Testis (tissue), 3 donors: ENCODE measurements around the gene UBC. TPM values are rescaled to one million over a fixed set of nuclear protein-coding genes. Genes with fewer than 3 reads are reported as not detected.
"Not testable (repeated sequence)": the region's sequence is repeated elsewhere in the genome, so short reads cannot be mapped to it uniquely, and the experiment has no call there.

Source experiments
- DNase-seq: peaks from one replicate; pipeline ENCODE4 v3.0.0-alpha.2; 2019
- H3K27ac ChIP-seq, 2 donors: fragments of 200-600 bp; sonication (generic); one replicate each; pipeline ENCODE4 v1.5.1; 2019
- H3K27me3 ChIP-seq: fragments of 200-600 bp; sonication (generic); one replicate; pipeline ENCODE4 v1.5.1; 2019
- H3K36me3 ChIP-seq: fragments of 200-600 bp; sonication (generic); one replicate; pipeline ENCODE4 v1.5.1; 2017; ENCODE audit warnings: low read depth; ENCODE audit errors: missing control alignments
- H3K4me1 ChIP-seq: fragments of 200-600 bp; sonication (generic); one replicate; pipeline ENCODE4 v1.5.1; 2019
- H3K4me3 ChIP-seq, 2 donors: fragments of 200-600 bp; sonication (generic); one replicate each; pipeline ENCODE4 v1.5.1; 2017 to 2019
- H3K9me3 ChIP-seq: fragments of 200-600 bp; sonication (generic); one replicate; pipeline ENCODE4 v1.5.1; 2017
- POLR2A ChIP-seq: fragments of 450-650 bp; IDR thresholded peaks from one replicate; pipeline ENCODE4 v1.6.1; 2017; ENCODE audit warnings: antibody characterized with exemption, mild to moderate bottlenecking, moderate library complexity
- WGBS, 2 donors: methylation state at CpG; one replicate each; pipeline ENCODE4 v1.1.5; 2018; 5-methylcytosine and 5-hydroxymethylcytosine counted together
- intact Hi-C: fragments of 100-400 bp; cut with DNase I; formaldehyde crosslinking; loops from one replicate; pipeline ENCODE4 v1.15.1; 2023; ENCODE audit warnings: low total_unique reads
- polyA plus RNA-seq: library from polyadenylated mRNA; stranded (reverse); fragments of 350-450 nt; fragmentation: Illumina TruSeq; extraction: RNeasy Lipid Tissue Mini Kit (QIAGEN cat#74804); gene quantifications from one replicate; pipeline ENCODE4 v1.2.3, GENCODE V29; 2014; ENCODE audit warnings: low read depth, low replicate concordance; ENCODE audit not compliant: insufficient read depth
- total RNA-seq, 2 donors: library from RNA; depleted of rRNA; stranded (reverse); fragments of >200 nt; gene quantifications; one replicate each; pipeline ENCODE4 v1.2.3, GENCODE V29; 2016
- TF ChIP-seq, protein P1 (sequence below), 3 experiments: fragments of 450-650 bp in 2 of 3; fragments of 200-600 bp in 1 of 3; sonication (generic) in 1 of 3; IDR thresholded peaks; one replicate each; pipeline ENCODE4 v1.5.1; 2016 to 2019; ENCODE audit warnings: antibody characterized with exemption in 3 of 3, mild to moderate bottlenecking in 2 of 3, moderate library complexity in 1 of 3

UBC gene
- total and polyA plus RNA-seq, 3 donors from 2014 or later: 1,262 to 2,678 (median 1,458) TPM

GRCh38 chr12:124913474-124914391 lies 717 bp downstream of the UBC start:
- peaks cover 49% of the 10 kb centered on the region for H3K4me1 ChIP-seq
- intact Hi-C loops: no loop called here
- WGBS, 2 donors: 6 to 8% methylated on average over 19 to 46 of the region's 46 CpGs
- no peaks in the 10 kb centered on the region for H3K36me3 ChIP-seq
- peak; percentile 94 for DNase-seq
- peak overlapping the region; percentile 98 to 100 for H3K4me3 ChIP-seq
- peak overlapping the region; percentile 100 for H3K27ac ChIP-seq
- H3K9me3 ChIP-seq: no peaks in the 10 kb centered on the region
- no peak for TF ChIP-seq POLR2A
- TF ChIP-seq, protein P1, sequence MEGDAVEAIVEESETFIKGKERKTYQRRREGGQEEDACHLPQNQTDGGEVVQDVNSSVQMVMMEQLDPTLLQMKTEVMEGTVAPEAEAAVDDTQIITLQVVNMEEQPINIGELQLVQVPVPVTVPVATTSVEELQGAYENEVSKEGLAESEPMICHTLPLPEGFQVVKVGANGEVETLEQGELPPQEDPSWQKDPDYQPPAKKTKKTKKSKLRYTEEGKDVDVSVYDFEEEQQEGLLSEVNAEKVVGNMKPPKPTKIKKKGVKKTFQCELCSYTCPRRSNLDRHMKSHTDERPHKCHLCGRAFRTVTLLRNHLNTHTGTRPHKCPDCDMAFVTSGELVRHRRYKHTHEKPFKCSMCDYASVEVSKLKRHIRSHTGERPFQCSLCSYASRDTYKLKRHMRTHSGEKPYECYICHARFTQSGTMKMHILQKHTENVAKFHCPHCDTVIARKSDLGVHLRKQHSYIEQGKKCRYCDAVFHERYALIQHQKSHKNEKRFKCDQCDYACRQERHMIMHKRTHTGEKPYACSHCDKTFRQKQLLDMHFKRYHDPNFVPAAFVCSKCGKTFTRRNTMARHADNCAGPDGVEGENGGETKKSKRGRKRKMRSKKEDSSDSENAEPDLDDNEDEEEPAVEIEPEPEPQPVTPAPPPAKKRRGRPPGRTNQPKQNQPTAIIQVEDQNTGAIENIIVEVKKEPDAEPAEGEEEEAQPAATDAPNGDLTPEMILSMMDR (IDR thresholded peaks at IDR 0.05): peak; percentile 32 to 61 (median 61)
- H3K27me3 ChIP-seq: no peaks in the 10 kb centered on the region

- H3K36me3 ChIP-seq, H3K9me3 ChIP-seq, H3K27me3 ChIP-seq, intact Hi-C loops, DNase-seq: not testable (repeated sequence)
- H3K27ac ChIP-seq: peak overlapping the region in 1 of 2 donors; percentile 100
- peaks cover 38% of the 10 kb centered on the region for H3K4me1 ChIP-seq
- WGBS, 2 donors: 26 to 69% methylated on average over 5 to 21 of the region's 21 CpGs
- H3K4me3 ChIP-seq: peak overlapping the region in 1 of 2 donors; percentile 98
Observed at GRCh38 chr12:124912529-124913287, 1.7 kb downstream of the UBC start.

GRCh38 chr12:124911521-124911920 lies 2.9 kb downstream of the UBC start:
- H3K27ac ChIP-seq, H3K36me3 ChIP-seq, H3K4me3 ChIP-seq, H3K9me3 ChIP-seq, H3K27me3 ChIP-seq, intact Hi-C loops, DNase-seq: not testable (repeated sequence)
- 65 to 71% methylated on average over 6 of the region's 6 CpGs for WGBS, 2 donors
- peaks cover 34% of the 10 kb centered on the region for H3K4me1 ChIP-seq

DNA sequence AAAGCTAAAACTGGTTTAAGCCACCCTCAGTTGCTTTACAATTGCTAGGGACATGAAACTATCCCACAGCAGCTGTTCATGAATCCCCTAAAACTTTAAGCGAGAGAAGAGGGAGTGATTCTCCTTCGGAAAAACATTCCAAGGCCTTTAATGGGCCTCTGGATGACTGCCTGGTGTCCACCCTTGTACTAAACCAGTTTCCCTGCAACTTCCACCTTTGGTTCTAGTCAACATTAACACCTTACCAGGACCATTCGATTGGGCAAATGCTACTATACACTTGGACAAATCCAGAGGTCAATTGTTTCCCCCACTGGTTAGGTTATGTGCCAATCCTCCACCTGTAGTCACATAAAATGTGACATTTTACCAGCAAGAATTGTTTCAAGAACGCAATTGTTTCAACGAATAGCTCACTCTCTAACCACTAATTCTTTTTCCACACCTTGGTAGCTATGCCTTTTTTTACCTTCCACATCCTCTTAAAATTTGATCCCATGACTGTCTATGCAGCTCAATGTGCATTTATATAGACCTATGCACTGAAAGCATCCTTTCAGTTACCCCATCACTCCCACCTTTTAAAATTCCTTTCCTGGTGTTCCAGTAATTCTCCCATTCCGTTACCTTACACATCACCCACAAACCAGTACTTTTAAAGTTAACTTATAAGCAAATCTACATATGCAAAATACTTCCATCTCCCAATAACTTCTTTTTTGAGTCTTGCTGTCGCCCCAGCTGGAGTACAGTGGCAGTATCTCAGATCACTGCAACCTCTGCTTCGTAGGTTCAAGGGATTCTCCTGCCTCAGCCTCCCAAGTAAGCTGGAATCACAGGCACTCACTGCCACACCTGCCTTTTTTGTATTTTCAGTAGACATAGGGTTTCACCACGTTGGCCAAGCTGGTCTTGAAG lies 3.6 kb downstream of the UBC start:
- no peak for DNase-seq
- TF ChIP-seq, protein P1 (IDR thresholded peaks at IDR 0.05): no peak
- TF ChIP-seq POLR2A: no peak
- WGBS, 2 donors: 63 to 74% methylated on average over 9 of the region's 9 CpGs
- Histone ChIP-seq H3K4me3 (no peak overlapping the region), H3K9me3 (no peaks in the 10 kb centered on the region), H3K27ac (peak overlapping the region; percentile 14 to 31), H3K4me1 (peaks cover 28% of the 10 kb centered on the region), H3K27me3 (no peaks in the 10 kb centered on the region), H3K36me3 (no peaks in the 10 kb centered on the region)
- intact Hi-C loops: no loop called here

DNA sequence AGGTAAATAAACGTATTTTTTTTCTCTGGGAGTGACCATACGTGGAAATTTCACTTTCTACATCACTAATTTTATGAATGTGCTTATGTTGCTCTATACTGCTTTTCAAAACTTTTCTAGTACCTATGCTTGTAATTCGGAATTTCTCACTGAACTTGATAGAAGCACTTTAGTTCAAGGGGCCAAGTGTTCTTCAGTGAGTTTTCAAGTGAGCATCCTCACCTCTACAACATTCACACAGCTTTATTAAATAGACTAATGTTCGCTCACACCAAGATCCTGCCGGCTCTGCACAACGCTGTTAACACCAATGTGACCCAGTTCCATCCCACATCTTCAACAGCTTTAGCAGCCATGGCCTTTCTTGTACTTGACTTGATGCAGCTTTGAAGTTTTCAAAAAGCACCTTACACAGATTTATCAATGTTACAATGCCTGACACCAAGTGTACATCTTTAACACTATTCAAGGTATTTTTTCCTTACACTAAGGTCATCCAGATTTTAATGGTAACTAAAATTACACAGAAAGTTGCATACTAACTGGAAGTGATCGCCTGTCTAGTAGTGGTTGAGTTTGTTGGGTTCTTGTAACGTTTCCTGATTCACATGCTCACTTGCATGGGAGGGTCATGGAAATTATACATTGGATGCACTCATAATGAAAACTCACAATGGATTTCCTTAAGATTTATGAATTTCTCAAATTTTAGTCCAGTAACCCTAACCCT lies 4.5 kb downstream of the UBC start:
- 67 to 73% methylated on average over 8 of the region's 8 CpGs for WGBS, 2 donors
- no peak overlapping the region for H3K4me3 ChIP-seq
- no peak for DNase-seq
- H3K36me3 ChIP-seq: no peaks in the 10 kb centered on the region
- TF ChIP-seq, protein P1 (IDR thresholded peaks at IDR 0.05): no peak
- no peak for TF ChIP-seq POLR2A
- H3K27ac ChIP-seq: peak overlapping the region; percentile 14 to 31
- intact Hi-C loops: no loop called here
- H3K27me3 ChIP-seq: no peaks in the 10 kb centered on the region
- no peaks in the 10 kb centered on the region for H3K9me3 ChIP-seq
- H3K4me1 ChIP-seq: peaks cover 28% of the 10 kb centered on the region
